ENCODE measurements around the gene PNPLA3.
A peak's percentile ranks its signal among the peaks of the same experiment; 100 is the strongest.

The PNPLA3 gene

GRCh38 chr22:43968614-43969013 lies 45.0 kb downstream of the PNPLA3 start:
- no peak for DNase-seq

- DNase-seq: no peak
Observed at GRCh38 chr22:43969021-43969878, 45.6 kb downstream of the PNPLA3 start.

GRCh38 chr22:43969989-43970755 lies 46.6 kb downstream of the PNPLA3 start:
- no peak for DNase-seq

GRCh38 chr22:43971112-43971511 lies 47.5 kb downstream of the PNPLA3 start:
- DNase-seq: no peak

GRCh38 chr22:43972931-43973462 lies 49.4 kb downstream of the PNPLA3 start:
- DNase-seq: no peak

GRCh38 chr22:43974028-43974545 lies 50.5 kb downstream of the PNPLA3 start:
- DNase-seq: no peak

GRCh38 chr22:43975041-43975440 lies 51.4 kb downstream of the PNPLA3 start:
- DNase-seq: no peak

GRCh38 chr22:43976861-43977795 lies 53.5 kb downstream of the PNPLA3 start:
- DNase-seq: no peak

GRCh38 chr22:43978558-43978957 lies 55.0 kb downstream of the PNPLA3 start:
- no peak for DNase-seq

- no peak for DNase-seq
Observed at GRCh38 chr22:43980579-43980978, 57.0 kb downstream of the PNPLA3 start.

GRCh38 chr22:43980996-43981395 lies 57.4 kb downstream of the PNPLA3 start:
- no peak for DNase-seq

- DNase-seq: no peak
Observed at GRCh38 chr22:43983808-43984207, 60.2 kb downstream of the PNPLA3 start.

GRCh38 chr22:43985532-43985931 lies 61.9 kb downstream of the PNPLA3 start:
- no peak for DNase-seq

- DNase-seq: no peak
Observed at GRCh38 chr22:43988116-43988820, 64.7 kb downstream of the PNPLA3 start.

- DNase-seq: no peak
Observed at GRCh38 chr22:43988960-43989359, 65.4 kb downstream of the PNPLA3 start.

GRCh38 chr22:43990044-43990443 lies 66.4 kb downstream of the PNPLA3 start:
- no peak for DNase-seq

- DNase-seq: no peak
Observed at GRCh38 chr22:43991316-43992020, 67.9 kb downstream of the PNPLA3 start.

GRCh38 chr22:43992331-43992821 lies 68.8 kb downstream of the PNPLA3 start:
- no peak for DNase-seq

GRCh38 chr22:43993072-43993760 lies 69.6 kb downstream of the PNPLA3 start:
- DNase-seq: peak; percentile 40 to 43

- DNase-seq: no peak
Observed at GRCh38 chr22:43994006-43994405, 70.4 kb downstream of the PNPLA3 start.

Measured in stimulated activated CD4-positive, alpha-beta T cell treated with anti-CD3 and anti-CD28 coated beads, Interleukin-2, amount 100 ng/mL, for 48 hours (primary cell).